GM21367 (cell line): ENCODE results near the gene CPAMD8.
"Not testable (repeated sequence)": the region's sequence is repeated elsewhere in the genome, so short reads cannot be mapped to it uniquely, and the experiment has no call there.

Experiments used
- ATAC-seq: cut with Tn5 transposase; IDR thresholded peaks from one replicate; pipeline ENCODE4 v1.9.1; 2021; ENCODE audit not compliant: unreplicated experiment

The CPAMD8 gene

DNA sequence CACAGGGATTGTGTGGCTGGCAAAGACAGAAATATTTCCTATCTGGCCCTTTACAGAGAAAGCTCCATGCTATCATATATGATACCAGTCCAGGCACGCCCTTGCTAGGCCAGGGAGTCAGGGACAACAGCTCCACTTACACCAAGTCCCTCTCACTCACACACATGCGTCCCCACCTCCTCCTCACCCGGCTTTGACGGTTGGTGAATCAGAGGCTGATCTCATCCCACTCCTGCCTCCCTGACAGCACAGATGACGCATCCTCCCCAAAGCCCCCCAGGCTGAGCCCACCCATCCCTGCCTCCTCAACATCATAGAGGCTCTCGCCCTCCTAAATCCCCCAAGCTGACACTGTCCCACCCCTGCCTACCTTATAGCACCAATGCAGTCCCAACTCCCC lies 75.1 kb downstream of the CPAMD8 start:
- ATAC-seq = no peak

DNA sequence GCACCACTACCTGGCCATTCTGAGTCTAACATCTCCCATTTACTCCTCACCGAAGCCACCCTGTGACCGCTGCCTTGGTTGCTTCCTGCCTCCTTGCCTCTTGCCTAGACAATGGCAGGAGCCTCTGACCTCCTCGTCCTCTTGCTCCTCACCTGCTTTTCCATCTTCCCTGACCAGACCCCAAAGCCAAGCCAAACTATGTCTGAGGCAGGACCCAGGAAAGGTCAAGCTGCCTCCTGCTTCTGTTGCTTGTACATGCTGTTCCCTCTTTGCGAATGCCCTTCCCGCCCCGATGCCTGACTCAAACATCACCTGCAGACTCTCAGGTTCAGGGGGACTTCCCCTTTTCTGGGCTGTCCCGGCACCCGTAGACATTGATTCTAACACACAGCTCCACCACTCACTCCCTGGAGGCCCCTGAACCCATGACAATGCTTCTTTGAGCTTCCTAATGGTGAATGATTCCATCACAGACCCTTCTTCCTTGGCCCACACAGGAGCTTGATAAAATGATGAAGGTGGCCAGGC lies 77.0 kb downstream of the CPAMD8 start:
- no peak for ATAC-seq

DNA sequence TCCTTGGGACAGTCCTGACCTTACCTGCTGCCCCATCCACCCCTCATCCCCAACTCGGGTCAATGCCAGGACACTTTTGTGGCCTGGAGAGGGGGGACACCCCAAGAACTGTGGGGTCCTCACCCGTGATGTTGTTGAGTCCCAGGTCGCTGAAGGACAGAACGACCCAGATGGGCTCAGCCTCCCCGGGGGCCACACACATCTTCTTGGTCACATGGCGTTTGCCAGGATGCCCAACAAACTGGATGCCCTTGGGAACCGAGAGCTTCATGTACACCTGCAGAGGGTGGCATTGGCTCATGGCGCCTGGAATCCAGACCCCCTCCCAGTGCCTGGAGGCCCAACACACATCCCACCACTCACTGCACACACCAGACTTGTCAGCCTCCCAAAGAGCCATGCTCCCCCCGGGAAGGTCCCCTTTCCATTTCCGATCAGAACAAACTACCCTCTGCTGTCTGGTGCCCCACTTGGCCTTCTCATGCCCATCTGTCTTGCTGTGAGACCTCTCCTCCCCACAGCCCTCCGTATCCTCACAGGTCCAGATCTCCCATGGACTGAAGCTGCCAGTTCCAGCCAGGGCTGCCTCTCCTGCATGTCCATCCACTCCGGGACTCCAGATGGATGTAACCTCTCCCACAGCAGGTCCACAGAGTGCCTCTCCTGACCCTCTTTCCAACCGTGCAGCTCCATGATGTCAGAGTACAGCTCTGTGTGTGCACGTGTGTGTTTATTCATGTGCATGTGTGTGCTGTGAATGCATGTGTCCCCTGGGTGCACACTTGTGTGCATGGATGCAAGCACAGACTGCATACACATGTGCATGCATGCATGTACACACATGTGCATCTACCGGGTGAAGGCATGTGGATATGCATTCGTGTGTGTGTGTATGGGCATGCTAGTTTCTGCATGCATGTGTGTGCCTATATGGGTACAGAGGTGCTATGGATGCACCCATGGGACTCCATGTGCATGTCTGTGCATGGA lies 79.4 kb downstream of the CPAMD8 start:
- no peak for ATAC-seq

DNA sequence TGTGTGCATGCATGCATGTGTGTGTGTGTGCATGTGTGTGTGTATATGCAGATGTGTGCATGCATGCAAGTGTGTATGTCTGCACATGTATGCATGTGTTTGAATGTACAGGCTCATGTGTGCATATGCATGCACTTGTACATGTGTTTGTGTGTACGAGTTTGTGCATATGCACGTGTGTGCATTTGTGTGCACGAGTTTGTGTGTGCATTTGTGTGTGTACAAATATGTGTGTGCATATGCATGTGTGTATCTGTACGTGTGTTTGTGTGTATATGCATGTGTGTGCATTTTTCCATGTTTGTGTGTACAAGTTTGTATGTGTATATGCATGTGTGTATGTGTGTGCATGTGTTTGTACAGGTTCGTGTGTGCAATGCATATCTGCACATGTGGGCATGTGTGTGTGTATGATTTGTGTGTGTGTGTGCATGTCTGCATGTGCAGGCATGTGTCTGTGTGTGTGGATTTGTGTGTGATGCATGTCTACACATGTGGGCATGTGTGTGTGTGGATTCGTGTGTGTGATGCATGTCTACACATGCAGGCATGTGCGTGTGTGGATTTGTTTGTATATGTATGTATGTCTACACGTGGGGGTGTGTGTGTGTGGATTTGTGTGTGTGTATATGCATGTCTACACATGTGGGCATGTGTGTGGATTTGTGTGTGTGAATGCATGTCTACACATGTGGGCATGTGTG lies 80.7 kb downstream of the CPAMD8 start:
- ATAC-seq = no peak

GRCh38 chr19:16945364-16945714 lies 81.3 kb downstream of the CPAMD8 start:
- no peak for ATAC-seq

DNA sequence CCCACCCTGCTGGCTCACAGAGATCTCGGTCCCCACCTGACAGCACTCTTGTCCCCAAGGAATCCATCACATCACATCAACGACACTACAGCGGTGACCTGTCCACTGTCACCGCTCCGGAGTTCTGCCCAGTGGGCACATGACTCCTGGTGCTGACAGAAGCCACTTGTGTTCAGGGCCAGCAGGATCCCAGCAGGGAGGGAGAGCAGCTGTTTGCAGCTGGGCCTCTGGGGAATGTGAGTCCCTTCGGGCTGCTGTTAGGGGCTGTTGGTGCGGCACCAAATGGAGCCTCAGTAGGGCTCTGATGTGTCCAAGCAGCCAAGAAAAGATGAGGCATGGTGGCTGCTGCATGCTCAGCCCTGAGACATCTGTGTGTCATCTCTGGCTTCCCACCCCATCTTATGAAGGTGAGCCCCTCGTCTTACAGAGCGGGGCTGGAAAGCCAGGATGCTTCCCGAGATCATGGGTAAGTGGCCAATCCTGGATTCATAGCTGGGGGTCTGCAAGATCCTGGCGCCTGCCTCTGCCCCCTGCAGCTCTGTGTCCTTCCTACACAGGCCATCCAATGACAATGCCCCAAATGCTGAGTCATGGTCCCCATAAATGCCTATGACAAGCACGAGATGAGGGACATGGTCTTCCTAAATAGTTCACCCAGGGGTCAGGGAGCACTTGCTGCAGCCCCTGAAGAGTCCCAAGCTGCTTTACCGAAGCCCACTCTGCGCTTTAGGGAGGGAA lies 81.8 kb downstream of the CPAMD8 start:
- ATAC-seq = no peak

DNA sequence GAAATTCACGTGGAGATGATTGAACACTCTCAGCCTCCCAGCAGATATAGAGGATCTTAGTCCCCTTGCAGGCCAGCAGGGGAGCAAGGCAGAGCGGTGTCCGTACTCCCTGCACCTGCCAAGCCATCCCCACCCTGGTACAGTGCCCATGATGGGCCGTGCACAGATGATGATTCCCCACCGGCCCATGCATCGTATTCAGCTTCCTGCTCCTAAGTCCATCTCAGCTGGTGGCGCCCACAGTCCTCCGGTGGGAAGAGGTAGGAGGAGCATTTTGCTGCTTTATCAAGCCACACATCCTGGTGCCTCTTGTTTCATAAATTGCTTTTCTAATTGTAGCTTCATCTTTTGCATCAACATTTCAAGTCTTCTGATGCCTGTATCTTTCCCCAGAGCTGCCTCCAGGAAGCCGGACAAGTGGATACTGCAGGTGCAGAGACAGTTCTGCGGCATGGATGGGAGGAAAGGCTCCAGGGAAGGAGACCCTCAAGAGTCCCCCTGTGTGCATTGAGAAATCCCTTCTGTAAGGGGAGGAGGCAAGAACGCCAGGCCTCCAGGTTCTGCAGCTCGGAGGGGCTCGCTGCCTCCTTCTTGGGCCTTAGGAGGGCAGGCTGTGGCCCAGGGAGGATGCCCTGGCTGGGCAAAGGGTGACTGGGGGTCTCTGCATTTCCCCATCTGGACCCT lies 82.5 kb downstream of the CPAMD8 start:
- ATAC-seq = no peak

DNA sequence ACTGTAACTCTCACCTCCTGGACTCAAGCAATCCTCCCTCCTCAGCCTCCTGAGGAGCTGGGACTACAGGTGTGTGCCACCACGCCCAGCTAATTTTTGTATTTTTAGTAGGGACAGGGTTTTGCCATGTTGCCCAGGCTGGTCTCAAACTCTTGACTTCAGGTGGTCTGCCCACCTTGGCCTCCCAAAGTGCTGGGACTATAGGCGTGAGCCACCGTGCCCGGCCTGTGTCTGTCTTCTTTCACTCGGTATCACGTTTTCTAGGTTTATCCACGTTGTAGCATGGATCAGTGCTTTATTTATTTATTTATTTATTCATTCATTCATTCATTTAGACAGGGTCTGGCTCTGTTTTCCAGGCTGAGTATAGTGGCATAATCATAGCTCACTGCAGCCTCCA lies 83.5 kb downstream of the CPAMD8 start:
- not testable (repeated sequence) for ATAC-seq

DNA sequence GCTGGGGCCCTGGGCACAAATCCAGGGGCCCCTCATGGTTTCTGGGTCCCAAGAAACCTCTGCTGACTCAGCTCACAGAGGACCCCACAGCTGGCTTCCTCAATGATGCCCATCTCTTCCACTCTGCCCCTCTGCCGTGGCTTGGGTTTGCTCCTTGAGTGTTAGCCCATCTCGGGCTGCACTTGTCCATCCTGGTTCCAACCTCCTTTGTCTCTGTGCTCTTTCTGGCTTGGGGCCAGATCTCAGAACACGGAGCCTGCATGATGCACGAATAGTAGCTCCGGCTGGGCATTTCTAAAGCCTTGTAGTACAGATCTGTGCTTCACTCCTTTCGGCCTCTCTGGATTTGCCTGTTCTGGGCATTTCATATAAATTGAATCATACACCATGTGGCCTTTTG lies 84.0 kb downstream of the CPAMD8 start:
- ATAC-seq = no peak

DNA sequence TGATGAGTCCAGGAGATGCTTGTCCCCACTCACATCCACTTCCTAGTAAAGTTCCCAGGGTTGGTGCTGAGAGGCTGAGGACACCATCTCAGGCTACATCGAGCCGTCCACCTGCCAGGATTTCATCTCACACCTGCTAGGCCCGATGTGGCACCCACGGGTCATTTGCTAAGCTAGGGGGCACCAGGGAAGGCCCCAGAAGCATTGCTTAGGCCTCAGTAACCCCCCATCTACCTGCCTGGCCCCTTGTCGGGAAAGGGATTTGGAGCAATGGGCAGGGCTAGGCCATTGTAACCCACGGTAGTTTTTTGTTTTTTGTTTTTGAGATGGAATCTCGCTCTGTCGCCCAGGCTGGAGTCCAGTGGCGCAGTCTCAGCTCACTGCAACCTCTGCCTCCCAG lies 86.0 kb downstream of the CPAMD8 start:
- no peak for ATAC-seq

- ATAC-seq = not testable (repeated sequence)
These were observed 86.5 kb downstream of the CPAMD8 start for GRCh38 chr19:16940063-16940462.

DNA sequence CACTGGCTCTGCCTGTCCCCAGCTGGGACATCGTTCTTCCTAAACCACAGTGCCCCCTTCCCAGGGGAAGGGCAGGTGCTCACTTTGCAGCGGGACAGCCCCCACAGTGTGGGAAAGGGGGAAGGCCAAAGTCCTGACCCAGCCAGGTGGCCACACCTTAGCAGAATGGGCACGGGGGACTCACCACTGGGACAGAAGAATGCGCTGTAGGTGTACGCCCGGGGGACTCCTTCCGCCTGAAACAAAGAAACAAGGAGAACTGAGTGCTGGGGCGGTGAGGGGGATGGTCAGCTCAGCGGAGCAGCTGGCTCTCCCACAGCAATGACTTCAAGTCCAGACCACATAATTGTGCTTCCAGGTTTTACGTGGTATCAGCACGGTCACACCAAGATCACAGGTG lies 88.4 kb downstream of the CPAMD8 start:
- ATAC-seq = no peak

GRCh38 chr19:16937796-16938195 lies 88.8 kb downstream of the CPAMD8 start:
- not testable (repeated sequence) for ATAC-seq

DNA sequence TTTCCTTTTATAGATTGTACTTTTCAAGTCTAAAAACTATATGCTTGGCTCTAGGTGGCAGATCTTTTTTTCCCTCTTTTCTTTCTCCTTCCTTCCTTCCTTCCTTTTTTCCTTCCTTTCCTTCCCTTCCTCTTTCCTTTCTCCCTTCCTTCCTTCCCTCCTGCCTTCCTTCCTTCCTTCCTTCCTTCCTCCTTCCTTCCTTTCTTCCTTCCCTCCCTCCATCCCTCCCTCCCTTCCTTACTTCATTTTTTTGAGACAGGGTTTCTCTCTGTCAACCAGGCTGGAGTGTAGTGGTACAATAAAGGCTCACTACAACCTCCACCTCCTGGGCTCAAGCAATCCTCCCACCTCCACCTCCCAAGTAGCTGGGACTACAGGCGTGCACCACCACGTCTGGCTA lies 89.7 kb downstream of the CPAMD8 start:
- no peak for ATAC-seq

- ATAC-seq = no peak
These were observed 92.1 kb downstream of the CPAMD8 start for GRCh38 chr19:16934489-16934888.

DNA sequence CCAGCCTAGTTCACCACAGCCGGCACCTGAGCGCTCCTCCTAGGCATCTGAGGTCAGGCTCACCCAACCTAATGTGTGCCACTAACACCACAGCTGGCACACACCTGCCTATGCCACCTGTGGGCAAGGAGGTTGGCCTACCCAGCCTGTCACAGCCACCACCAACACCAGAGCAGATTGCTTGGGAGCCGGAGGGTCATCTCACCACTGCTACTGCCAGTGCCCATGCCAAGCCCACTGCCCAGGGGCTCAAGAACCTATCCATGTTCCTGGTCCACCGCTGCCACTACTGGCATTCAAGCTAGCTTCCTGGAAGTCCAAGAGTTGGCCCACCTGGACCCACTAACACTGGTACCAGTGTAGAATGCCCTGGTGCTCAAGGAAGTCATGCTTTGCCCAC lies 95.3 kb downstream of the CPAMD8 start:
- ATAC-seq = no peak

DNA sequence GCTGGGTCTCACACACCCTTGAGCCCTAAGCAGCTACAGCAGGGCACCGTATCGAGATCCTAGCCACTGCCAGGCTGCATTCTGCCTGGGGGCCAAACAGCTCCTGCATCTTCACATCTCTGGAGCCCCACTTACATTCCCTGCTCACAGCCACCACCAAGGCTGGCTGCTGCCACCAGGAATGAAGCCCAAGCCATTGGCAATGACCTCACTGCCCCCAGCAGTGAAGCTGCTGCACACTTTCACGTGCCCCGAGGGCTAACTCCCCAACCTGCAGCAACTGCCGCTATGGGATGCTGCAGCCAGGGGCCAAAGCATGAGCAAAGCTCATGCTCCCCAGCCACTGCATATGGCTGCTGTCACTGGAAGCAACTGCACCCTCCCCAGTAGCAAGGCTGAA lies 95.9 kb downstream of the CPAMD8 start:
- no peak for ATAC-seq

GRCh38 chr19:16928916-16929315 lies 97.7 kb downstream of the CPAMD8 start:
- no peak for ATAC-seq

DNA sequence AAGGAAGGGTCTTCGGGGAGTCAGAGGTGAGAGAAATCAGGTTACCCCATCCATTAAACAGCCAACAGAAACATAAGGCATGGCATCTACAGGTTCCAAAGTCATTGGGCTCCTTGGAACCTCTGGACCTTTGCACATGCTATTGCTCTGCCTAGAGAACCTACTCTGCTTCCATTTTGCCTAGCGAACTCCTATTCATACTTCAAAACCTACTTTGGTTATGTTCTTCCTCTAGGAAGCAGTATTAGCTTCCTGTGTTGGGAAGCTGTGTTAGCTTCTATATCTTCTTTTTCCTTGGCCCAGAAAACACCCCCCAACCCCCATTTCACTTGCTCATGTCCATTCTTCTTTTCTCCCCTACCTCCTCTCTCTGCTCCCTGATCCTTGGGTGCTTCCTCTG lies 98.3 kb downstream of the CPAMD8 start:
- no peak for ATAC-seq

GRCh38 chr19:16927883-16928282 lies 98.7 kb downstream of the CPAMD8 start:
- ATAC-seq = no peak

- ATAC-seq = no peak
These were observed 103.7 kb downstream of the CPAMD8 start for GRCh38 chr19:16922949-16923348.
